HEK293 (cell line): ENCODE measurements around the gene NKG7.
A peak's percentile ranks its signal among the peaks of the same experiment; 100 is the strongest.

Experiments
- ELK4 ChIP-seq: IDR thresholded peaks from 2 replicates; pipeline ENCODE4 v1.6.1; 2011; ENCODE audit warnings: mild to moderate bottlenecking, low read depth, low read length, borderline replicate concordance
- GLI4 ChIP-seq: fragments of 450-650 bp; formaldehyde crosslinking; IDR thresholded peaks from 2 replicates; pipeline ENCODE4 v1.5.1; 2016; ENCODE audit warnings: missing biosample characterization, missing genetic modification characterization
- GLIS1 ChIP-seq: fragments of 450-650 bp; formaldehyde crosslinking; IDR thresholded peaks from 2 replicates; pipeline ENCODE4 v1.5.1; 2016; ENCODE audit warnings: missing biosample characterization, missing genetic modification characterization
- IKZF3 ChIP-seq: fragments of 450-650 bp; IDR thresholded peaks from 2 replicates; pipeline ENCODE4 v1.5.0; 2018; ENCODE audit warnings: missing biosample characterization, mild to moderate bottlenecking, missing genetic modification characterization, moderate library complexity
- KLF10 ChIP-seq: fragments of 450-650 bp; IDR thresholded peaks from 2 replicates; pipeline ENCODE4 v1.5.1; 2018; ENCODE audit warnings: missing biosample characterization, mild to moderate bottlenecking, missing genetic modification characterization
- KLF17 ChIP-seq: fragments of 450-650 bp; formaldehyde crosslinking; IDR thresholded peaks from 2 replicates; pipeline ENCODE4 v1.5.1; 2016; ENCODE audit warnings: missing biosample characterization, missing genetic modification characterization
- KLF7 ChIP-seq: fragments of 450-650 bp; formaldehyde crosslinking; IDR thresholded peaks from 2 replicates; pipeline ENCODE4 v1.5.1; 2016; ENCODE audit warnings: missing biosample characterization, missing genetic modification characterization, borderline replicate concordance
- MEIS1 ChIP-seq: sonication (generic); formaldehyde crosslinking; IDR thresholded peaks from 2 replicates; pipeline ENCODE4 v1.8.1; 2022; ENCODE audit warnings: missing genetic modification reagents, mild to moderate bottlenecking, borderline replicate concordance
- REPIN1 ChIP-seq: fragments of 450-650 bp; formaldehyde crosslinking; IDR thresholded peaks from 2 replicates; pipeline ENCODE4 v1.5.1; 2017; ENCODE audit warnings: missing biosample characterization, missing genetic modification characterization, low read depth
- SP7 ChIP-seq: fragments of 450-650 bp; formaldehyde crosslinking; IDR thresholded peaks from 2 replicates; pipeline ENCODE4 v1.5.1; 2016; ENCODE audit warnings: missing biosample characterization, missing genetic modification characterization
- YY1 ChIP-seq: fragments of 450-650 bp; formaldehyde crosslinking; IDR thresholded peaks from 2 replicates; pipeline ENCODE4 v1.5.1; 2018; ENCODE audit warnings: missing biosample characterization, missing genetic modification characterization
- YY2 ChIP-seq: fragments of 450-650 bp; formaldehyde crosslinking; IDR thresholded peaks from 2 replicates; pipeline ENCODE4 v1.5.1; 2016; ENCODE audit warnings: missing biosample characterization, missing genetic modification characterization
- ZBTB10 ChIP-seq: fragments of 450-650 bp; formaldehyde crosslinking; IDR thresholded peaks from 2 replicates; pipeline ENCODE4 v1.5.1; 2016; ENCODE audit warnings: missing biosample characterization, missing genetic modification characterization
- ZBTB17 ChIP-seq: fragments of 450-650 bp; formaldehyde crosslinking; IDR thresholded peaks from 2 replicates; pipeline ENCODE4 v1.5.1; 2016; ENCODE audit warnings: missing biosample characterization, missing genetic modification characterization
- ZBTB20 ChIP-seq: fragments of 450-650 bp; formaldehyde crosslinking; IDR thresholded peaks from 2 replicates; pipeline ENCODE4 v1.5.1; 2016; ENCODE audit warnings: missing biosample characterization, missing genetic modification characterization
- ZBTB6 ChIP-seq: fragments of 450-650 bp; formaldehyde crosslinking; IDR thresholded peaks from 2 replicates; pipeline ENCODE4 v1.5.1; 2017; ENCODE audit warnings: missing biosample characterization, missing genetic modification characterization
- ZIC2 ChIP-seq: fragments of 450-650 bp; formaldehyde crosslinking; IDR thresholded peaks from 2 replicates; pipeline ENCODE4 v1.5.1; 2016; ENCODE audit warnings: missing biosample characterization, missing genetic modification characterization
- ZNF10 ChIP-seq: fragments of 450-650 bp; formaldehyde crosslinking; IDR thresholded peaks from 2 replicates; pipeline ENCODE4 v1.5.1; 2017; ENCODE audit warnings: missing biosample characterization, missing genetic modification characterization
- ZNF121 ChIP-seq: fragments of 450-650 bp; formaldehyde crosslinking; IDR thresholded peaks from 2 replicates; pipeline ENCODE4 v1.5.1; 2016; ENCODE audit warnings: missing biosample characterization, missing genetic modification characterization
- ZNF157 ChIP-seq: fragments of 450-650 bp; formaldehyde crosslinking; IDR thresholded peaks from 2 replicates; pipeline ENCODE4 v1.5.1; 2016; ENCODE audit warnings: missing biosample characterization, missing genetic modification characterization
- ZNF19 ChIP-seq: fragments of 450-650 bp; formaldehyde crosslinking; IDR thresholded peaks from 2 replicates; pipeline ENCODE4; 2016; ENCODE audit warnings: missing biosample characterization, missing genetic modification characterization, low read depth
- ZNF501 ChIP-seq: fragments of 450-650 bp; formaldehyde crosslinking; IDR thresholded peaks from 2 replicates; pipeline ENCODE4 v1.5.1; 2016; ENCODE audit warnings: missing biosample characterization, missing genetic modification characterization
- ZNF518A ChIP-seq: fragments of 450-650 bp; formaldehyde crosslinking; conservative IDR thresholded peaks from 2 replicates; pipeline ENCODE4 v1.5.1; 2016; ENCODE audit warnings: low read depth, missing biosample characterization, missing genetic modification characterization
- ZNF623 ChIP-seq: fragments of 450-650 bp; formaldehyde crosslinking; IDR thresholded peaks from 2 replicates; pipeline ENCODE4 v1.5.1; 2016; ENCODE audit warnings: missing biosample characterization, missing genetic modification characterization
- ZNF707 ChIP-seq: fragments of 450-650 bp; formaldehyde crosslinking; IDR thresholded peaks from 2 replicates; pipeline ENCODE4 v1.5.1; 2016; ENCODE audit warnings: missing biosample characterization, missing genetic modification characterization
- ZNF785 ChIP-seq: fragments of 450-650 bp; formaldehyde crosslinking; IDR thresholded peaks from 2 replicates; pipeline ENCODE4 v1.5.1; 2016; ENCODE audit warnings: missing biosample characterization, missing genetic modification characterization
- ZNF791 ChIP-seq: fragments of 450-650 bp; formaldehyde crosslinking; IDR thresholded peaks from 2 replicates; pipeline ENCODE4 v1.5.1; 2016; ENCODE audit warnings: missing biosample characterization, missing genetic modification characterization
- ZSCAN16 ChIP-seq: fragments of 450-650 bp; formaldehyde crosslinking; IDR thresholded peaks from 2 replicates; pipeline ENCODE4 v1.5.1; 2016; ENCODE audit warnings: missing biosample characterization, missing genetic modification characterization

The NKG7 gene

GRCh38 chr19:51366389-51367254 lies 5.8 kb downstream of the NKG7 start (continued):
- TF ChIP-seq KLF17 (tag by site-specific recombination) = peak; percentile 67; the same call in 1 of the 2 replicates
- TF ChIP-seq ZNF785 (tag by site-specific recombination) = peak; percentile 75; the same call in 1 of the 2 replicates
- peak; percentile 81 for TF ChIP-seq KLF10 (tag by site-specific recombination)
- peak; percentile 28; the same call in 1 of the 2 replicates for TF ChIP-seq YY1
- no peak for TF ChIP-seq MEIS1 (CRISPR knock-in tag)
- TF ChIP-seq ELK4 = no peak
- TF ChIP-seq REPIN1 = 0 out of 2 replicates have a peak, but pooled peaks have one; percentile 78
- no peak for TF ChIP-seq ZNF19 (tag by site-specific recombination)
- peak; percentile 73; the same call in 1 of the 2 replicates for TF ChIP-seq KLF7
- TF ChIP-seq ZNF707 (tag by site-specific recombination) = no peak
- peak; percentile 82 for TF ChIP-seq ZBTB20
- TF ChIP-seq ZBTB10 = peak; percentile 63
- peak; percentile 84 for TF ChIP-seq ZBTB17 (tag by site-specific recombination)
- TF ChIP-seq IKZF3 (tag by site-specific recombination) = peak; percentile 86
- TF ChIP-seq ZNF157 (tag by site-specific recombination) = no peak; the same call in 1 of the 2 replicates
- peak; percentile 76 for TF ChIP-seq YY2 (tag by site-specific recombination)
- peak; percentile 85 for TF ChIP-seq ZSCAN16 (tag by site-specific recombination)
- peak; percentile 38; the same call in 1 of the 2 replicates for TF ChIP-seq SP7
- TF ChIP-seq ZNF501 (tag by site-specific recombination) = 0 out of 2 replicates have a peak, but pooled peaks have one; percentile 38
- no peak for TF ChIP-seq ZNF121
- TF ChIP-seq ZIC2 (tag by site-specific recombination) = peak; percentile 10; the same call in 1 of the 2 replicates
- TF ChIP-seq ZNF623 (tag by site-specific recombination) = 0 out of 2 replicates have a peak, but pooled peaks have one; percentile 26
- TF ChIP-seq GLI4 (tag by site-specific recombination) = peak; percentile 89
- peak; percentile 74; the same call in 1 of the 2 replicates for TF ChIP-seq ZBTB6 (tag by site-specific recombination)
- TF ChIP-seq ZNF10 = peak; percentile 10; the same call in 1 of the 2 replicates
- TF ChIP-seq ZNF791 (tag by site-specific recombination) = 0 out of 2 replicates have a peak, but pooled peaks have one; percentile 8
- TF ChIP-seq ZNF518A = no peak
- TF ChIP-seq GLIS1 (tag by site-specific recombination) = no peak; the same call in 1 of the 2 replicates
